CD14-positive monocyte (primary cell): ENCODE results near the gene DACT2. TPM values are rescaled to one million over a fixed set of nuclear protein-coding genes. Genes with fewer than 3 reads are reported as not detected.
A peak's percentile ranks its signal among the peaks of the same experiment; 100 is the strongest.

Source experiments
- DNase-seq, 3 donors: peaks; one replicate each; pipeline ENCODE4 v3.0.0-alpha.2; 2011 to 2022
- H2AFZ ChIP-seq: 2 replicates; pipeline ENCODE4 v1.6.0; 2012; ENCODE audit warnings: mild to moderate bottlenecking, low read depth, low read length, inconsistent platforms; ENCODE audit not compliant: insufficient read depth, poor library complexity, severe bottlenecking
- H3K27ac ChIP-seq, 2 donors: 1 replicate in 1 of 2; 2 replicates in 1 of 2; pipeline ENCODE4 v1.5.1; 2012 to 2013; ENCODE audit warnings: low read length in 2 of 2, control low read depth in 1 of 2, inconsistent platforms in 1 of 2, low read depth in 1 of 2, mild to moderate bottlenecking in 1 of 2
- H3K27me3 ChIP-seq, 2 donors: one replicate each; pipeline versions ENCODE4 v1.6.0 to v1.6.1; 2011 to 2013; ENCODE audit warnings: low read length in 2 of 2; ENCODE audit not compliant: control insufficient read depth in 2 of 2, insufficient read depth in 2 of 2
- H3K36me3 ChIP-seq, 2 donors: replicated peaks in 1 of 2; 1 replicate in 1 of 2; 2 replicates in 1 of 2; pipeline versions ENCODE4 v1.5.1 to v1.6.1; 2012 to 2013; ENCODE audit warnings: low read length in 2 of 2, control low read depth in 1 of 2, inconsistent platforms in 1 of 2, mild to moderate bottlenecking in 1 of 2; ENCODE audit not compliant: insufficient read depth in 2 of 2, control insufficient read depth in 1 of 2
- H3K4me1 ChIP-seq, 2 donors: 1 replicate in 1 of 2; 2 replicates in 1 of 2; pipeline versions ENCODE4 v1.5.1 to v1.6.1; 2012 to 2013; ENCODE audit warnings: low read length in 2 of 2, control low read depth in 1 of 2, inconsistent platforms in 1 of 2, mild to moderate bottlenecking in 1 of 2, moderate library complexity in 1 of 2; ENCODE audit not compliant: insufficient read depth in 2 of 2, control insufficient read depth in 1 of 2
- H3K4me2 ChIP-seq: replicated peaks from 2 replicates; pipeline ENCODE3; 2012; ENCODE audit warnings: low read length, moderate library complexity, mild to moderate bottlenecking; ENCODE audit not compliant: poor library complexity, severe bottlenecking; ENCODE audit errors: extremely low read depth
- H3K4me3 ChIP-seq, 3 experiments: fragments of 200-600 bp in 1 of 3; sonication (generic) in 1 of 3; replicated peaks in 1 of 3; 1 replicate in 2 of 3; 2 replicates in 1 of 3; pipeline ENCODE4 v1.5.1; 2011 to 2013; ENCODE audit warnings: low read length in 3 of 3, mild to moderate bottlenecking in 3 of 3, control low read depth in 2 of 3, low read depth in 2 of 3, inconsistent platforms in 1 of 3, moderate library complexity in 1 of 3
- H3K79me2 ChIP-seq: 2 replicates; pipeline ENCODE4 v1.6.0; 2012; ENCODE audit warnings: mild to moderate bottlenecking, control low read depth, inconsistent platforms, low read length, moderate library complexity; ENCODE audit not compliant: insufficient read depth
- H3K9ac ChIP-seq: 2 replicates; pipeline ENCODE4 v1.6.0; 2017; ENCODE audit warnings: low read length, mild to moderate bottlenecking; ENCODE audit not compliant: insufficient read depth, poor library complexity, severe bottlenecking
- H3K9me3 ChIP-seq, 2 donors: replicated peaks in 1 of 2; 1 replicate in 1 of 2; 2 replicates in 1 of 2; pipeline versions ENCODE4 v1.5.1 to v1.6.1; 2012 to 2013; ENCODE audit warnings: low read length in 2 of 2, control low read depth in 1 of 2; ENCODE audit not compliant: control insufficient read depth in 1 of 2, insufficient read depth in 1 of 2
- H4K20me1 ChIP-seq: 2 replicates; pipeline ENCODE4 v1.6.0; 2012; ENCODE audit warnings: mild to moderate bottlenecking, low read length, control low read depth, moderate library complexity; ENCODE audit not compliant: insufficient read depth
- H3K27ac Mint-ChIP-seq, 7 donors: one replicate each; pipeline ENCODE4 v1.8.0; 2020; ENCODE audit warnings: mild to moderate bottlenecking in 7 of 7, mixed read lengths in 7 of 7, moderate library complexity in 6 of 7, inconsistent platforms in 2 of 7
- H3K27me3 Mint-ChIP-seq, 3 donors: one replicate each; pipeline ENCODE4 v1.8.0; 2021 to 2022; ENCODE audit warnings: low read depth in 3 of 3, mild to moderate bottlenecking in 3 of 3, mixed read lengths in 3 of 3, moderate library complexity in 3 of 3, inconsistent platforms in 1 of 3
- H3K36me3 Mint-ChIP-seq, 2 donors: one replicate each; pipeline ENCODE4 v1.8.0; 2020; ENCODE audit warnings: mixed read lengths in 2 of 2, inconsistent platforms in 1 of 2, mild to moderate bottlenecking in 1 of 2
- H3K4me1 Mint-ChIP-seq: one replicate; pipeline ENCODE4 v1.8.0; 2020; ENCODE audit warnings: mild to moderate bottlenecking, mixed read lengths
- H3K4me3 Mint-ChIP-seq, 2 donors: one replicate each; pipeline ENCODE4 v1.8.0; 2020; ENCODE audit warnings: mild to moderate bottlenecking in 2 of 2, mixed read lengths in 2 of 2, moderate library complexity in 1 of 2
- H3K9me3 Mint-ChIP-seq, 7 donors: one replicate each; pipeline ENCODE4 v1.8.0; 2020 to 2022; ENCODE audit warnings: mixed read lengths in 7 of 7, mild to moderate bottlenecking in 6 of 7, moderate library complexity in 6 of 7, inconsistent platforms in 2 of 7
- CTCF ChIP-seq: fragments of 200-600 bp; IDR thresholded peaks from one replicate; pipeline ENCODE4 v1.8.0; 2022; ENCODE audit warnings: antibody characterized with exemption, mild to moderate bottlenecking
- WGBS: methylation state at CpG from one replicate; pipeline ENCODE4 v1.1.5; 2013; ENCODE audit warnings: missing lambda C conversion rate; ENCODE audit not compliant: insufficient coverage; 5-methylcytosine and 5-hydroxymethylcytosine counted together
- intact Hi-C, 2 donors: fragments of 100-400 bp; cut with micrococcal nuclease; formaldehyde crosslinking; loops; one replicate each; pipeline versions ENCODE4 v1.15.0 to v1.15.1; 2023
- polyA plus RNA-seq, 3 donors: library from polyadenylated mRNA; depleted of rRNA in 1 of 3; unstranded in 2 of 3; stranded (reverse) in 1 of 3; fragments of 300-500 nt in 2 of 3; fragments of >200 nt in 1 of 3; fragmentation: Illumina TruSeq in 2 of 3; gene quantifications; 1 replicate in 2 of 3; 2 replicates in 1 of 3; pipeline ENCODE4 v1.2.3, GENCODE V29; 2012 to 2021

DACT2 gene
- polyA plus RNA-seq, 3 donors, result not detected

DNA sequence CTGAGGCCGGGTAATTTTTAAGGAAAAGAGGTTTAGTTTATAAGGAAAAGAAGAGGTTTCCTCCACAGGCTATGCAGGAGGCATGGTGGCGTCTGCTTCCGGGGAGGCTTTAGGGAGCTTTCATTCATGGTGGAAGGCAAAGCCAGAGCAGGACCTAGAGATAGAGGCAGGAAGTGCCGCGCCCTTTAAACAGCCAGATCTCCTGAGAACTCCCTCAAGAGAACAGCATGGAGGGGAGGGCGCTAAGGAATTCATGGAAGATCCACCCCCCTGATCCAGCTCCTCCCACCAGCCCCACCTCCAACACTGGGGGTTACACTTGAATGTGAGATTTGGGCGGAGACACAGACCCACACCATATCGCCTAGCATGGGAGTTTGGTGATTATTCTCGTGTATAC is 13.9 kb upstream of the DACT2 start:
- Mint-ChIP-seq H3K27ac (no peak overlapping the region), H3K36me3 (no peaks in the 10 kb centered on the region), H3K4me3 (peak overlapping the region in 1 of 2 donors; percentile 5), H3K9me3 (peaks cover 0 to 7% (median 3%) of the 10 kb centered on the region in 7 donors), H3K27me3 (peaks cover 0 to 6% (median 3%) of the 10 kb centered on the region in 3 donors), H3K4me1 (no peaks in the 10 kb centered on the region)
- 61% methylated on average over 3 of the region's 9 CpGs for WGBS
- no peak overlapping the region for H3K4me2 ChIP-seq
- no peak overlapping the region for H3K9ac ChIP-seq
- intact Hi-C loops, result no loop called here
- no peaks in the 10 kb centered on the region for H3K4me1 ChIP-seq
- no peak overlapping the region for H3K4me3 ChIP-seq
- H4K20me1 ChIP-seq, result no peaks in the 10 kb centered on the region
- no peaks in the 10 kb centered on the region for H3K79me2 ChIP-seq
- DNase-seq, result no peak
- no peaks in the 10 kb centered on the region for H3K36me3 ChIP-seq
- H3K9me3 ChIP-seq, result peaks cover 0 to 2% of the 10 kb centered on the region in 2 donors
- TF ChIP-seq CTCF, result no peak
- no peak overlapping the region for H3K27ac ChIP-seq
- H3K27me3 ChIP-seq, result no peaks in the 10 kb centered on the region
- no peak overlapping the region for H2AFZ ChIP-seq

DNA sequence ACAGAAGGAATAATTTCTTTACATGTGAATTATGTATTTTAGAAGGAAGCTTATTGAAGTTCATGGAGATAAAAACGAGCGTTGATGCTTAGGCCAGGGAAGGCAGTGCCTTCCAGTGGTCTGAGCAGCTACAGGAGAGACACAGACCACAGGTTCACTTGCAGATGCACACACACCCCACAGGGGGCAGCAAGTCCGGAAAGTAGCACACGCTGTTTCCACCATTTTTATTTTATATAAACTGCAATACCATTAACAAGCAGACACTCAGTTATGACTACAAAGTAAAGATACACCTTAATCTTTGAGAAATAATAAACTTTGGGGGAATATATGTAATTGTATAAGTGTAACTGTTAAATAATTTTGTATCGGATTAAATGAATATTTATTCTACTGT is 13.5 kb upstream of the DACT2 start:
- H3K27me3 Mint-ChIP-seq, result peaks cover 0 to 3% (median 3%) of the 10 kb centered on the region in 3 donors
- no peak for DNase-seq

More for the DNA sequence above, 13.5 kb upstream of the DACT2 start:
- Mint-ChIP-seq H3K4me3 (no peak overlapping the region), H3K27ac (no peak overlapping the region), H3K4me1 (no peaks in the 10 kb centered on the region), H3K36me3 (no peaks in the 10 kb centered on the region), H3K9me3 (peaks cover 0 to 6% (median 3%) of the 10 kb centered on the region in 7 donors)
- Histone ChIP-seq H3K27me3 (no peaks in the 10 kb centered on the region), H3K4me3 (no peak overlapping the region), H4K20me1 (no peaks in the 10 kb centered on the region), H2AFZ (no peak overlapping the region), H3K9ac (no peak overlapping the region), H3K9me3 (peaks cover 0 to 2% of the 10 kb centered on the region in 2 donors), H3K27ac (no peak overlapping the region), H3K79me2 (no peaks in the 10 kb centered on the region), H3K36me3 (no peaks in the 10 kb centered on the region), H3K4me2 (no peak overlapping the region), H3K4me1 (no peaks in the 10 kb centered on the region)
- intact Hi-C loops, result no loop called here
- 71% methylated on average over 3 of the region's 5 CpGs for WGBS
- no peak for TF ChIP-seq CTCF
